Karpas-422 (cell line): Measurements from ENCODE around the gene SUPT20HL2. TPM values are rescaled to one million over a fixed set of nuclear protein-coding genes. Genes with fewer than 3 reads are reported as not detected.
A peak's percentile ranks its signal among the peaks of the same experiment; 100 is the strongest.

Source experiments
- DNase-seq: peaks from one replicate; pipeline ENCODE4 v3.0.0-alpha.2; 2015
- H2AFZ ChIP-seq: fragments of 200-600 bp; sonication (generic); 2 replicates; pipeline ENCODE4 v1.6.1; 2014; ENCODE audit warnings: antibody characterized with exemption, low read length, mixed read lengths
- H3K27ac ChIP-seq: fragments of 200-600 bp; sonication (generic); 2 replicates; pipeline ENCODE4 v1.5.1; 2014; ENCODE audit warnings: mild to moderate bottlenecking, low read length, moderate library complexity
- H3K27me3 ChIP-seq: fragments of 200-600 bp; sonication (generic); 2 replicates; pipeline ENCODE4 v1.6.1; 2014; ENCODE audit warnings: low read length, mixed read lengths
- H3K36me3 ChIP-seq: fragments of 200-600 bp; sonication (generic); 2 replicates; pipeline ENCODE4 v1.6.1; 2014; ENCODE audit warnings: low read length, mixed read lengths; ENCODE audit not compliant: insufficient read depth
- H3K4me1 ChIP-seq: fragments of 200-600 bp; sonication (generic); 2 replicates; pipeline ENCODE4 v1.6.1; 2014; ENCODE audit warnings: mild to moderate bottlenecking, low read length, mixed read lengths
- H3K4me2 ChIP-seq: fragments of 200-600 bp; sonication (generic); 2 replicates; pipeline ENCODE4 v1.6.1; 2014; ENCODE audit warnings: low read length, low read depth, mild to moderate bottlenecking; ENCODE audit not compliant: poor library complexity, severe bottlenecking
- H3K4me3 ChIP-seq: fragments of 200-600 bp; sonication (generic); 2 replicates; pipeline ENCODE4 v1.5.1; 2014; ENCODE audit warnings: mild to moderate bottlenecking, antibody characterized with exemption, low read length, mixed read lengths
- H3K79me2 ChIP-seq: fragments of 200-600 bp; sonication (generic); 2 replicates; pipeline ENCODE4 v1.6.1; 2014; ENCODE audit warnings: mild to moderate bottlenecking, low read length, mixed read lengths
- H3K9ac ChIP-seq: fragments of 200-600 bp; sonication (generic); 2 replicates; pipeline ENCODE4 v1.6.0; 2014; ENCODE audit warnings: low read length
- H3K9me2 ChIP-seq: fragments of 200-600 bp; sonication (generic), shearing (Covaris generic); replicated peaks from 2 replicates; pipeline ENCODE4 v1.6.0; 2014; ENCODE audit warnings: mild to moderate bottlenecking, low read length, moderate library complexity; ENCODE audit not compliant: insufficient read depth
- H3K9me3 ChIP-seq: fragments of 300-700, 200-600 bp; sonication (generic); 2 replicates; pipeline ENCODE4 v1.6.1; 2014; ENCODE audit warnings: low read length, mixed read lengths
- H4K20me1 ChIP-seq: fragments of 200-600 bp; sonication (generic); 2 replicates; pipeline ENCODE4 v1.6.1; 2014; ENCODE audit warnings: mild to moderate bottlenecking, antibody characterized with exemption, low read length, low read depth; ENCODE audit not compliant: insufficient read depth
- total RNA-seq: library from RNA; depleted of rRNA; stranded (reverse); fragments of >200 nt; shearing (Covaris generic); gene quantifications from 2 replicates; pipeline ENCODE4 v1.2.3, GENCODE V29; 2014; ENCODE audit warnings: low replicate concordance

SUPT20HL2 gene
- total RNA-seq, 1 experiment from 2014 or later, result not detected

- Histone ChIP-seq H3K4me2 (no peak overlapping the region), H3K9me3 (no peaks in the 10 kb centered on the region), H2AFZ (no peak overlapping the region), H4K20me1 (no peaks in the 10 kb centered on the region), H3K27ac (no peak overlapping the region), H3K4me3 (no peak overlapping the region), H3K79me2 (no peaks in the 10 kb centered on the region), H3K9me2 (no peaks in the 10 kb centered on the region), H3K4me1 (no peaks in the 10 kb centered on the region), H3K36me3 (no peaks in the 10 kb centered on the region), H3K9ac (no peak overlapping the region), H3K27me3 (no peaks in the 10 kb centered on the region)
- peak; percentile 60 for DNase-seq
These were observed 7.4 kb downstream of the SUPT20HL2 start for GRCh38 chrX:24306440-24306839.

GRCh38 chrX:24305905-24306304, 8.0 kb downstream of the SUPT20HL2 start:
- no peak for DNase-seq
- Histone ChIP-seq H2AFZ (no peak overlapping the region), H3K79me2 (no peaks in the 10 kb centered on the region), H4K20me1 (no peaks in the 10 kb centered on the region), H3K9ac (no peak overlapping the region), H3K4me2 (no peak overlapping the region), H3K9me2 (no peaks in the 10 kb centered on the region), H3K36me3 (no peaks in the 10 kb centered on the region), H3K4me3 (no peak overlapping the region), H3K4me1 (no peaks in the 10 kb centered on the region), H3K9me3 (no peaks in the 10 kb centered on the region), H3K27ac (no peak overlapping the region), H3K27me3 (no peaks in the 10 kb centered on the region)

- no peaks in the 10 kb centered on the region for H3K9me3 ChIP-seq
- H3K79me2 ChIP-seq, result no peaks in the 10 kb centered on the region
- H4K20me1 ChIP-seq, result no peaks in the 10 kb centered on the region
- H3K36me3 ChIP-seq, result no peaks in the 10 kb centered on the region
- DNase-seq, result no peak
- H3K4me2 ChIP-seq, result no peak overlapping the region
- H3K4me1 ChIP-seq, result peaks cover 3% of the 10 kb centered on the region
- H3K27ac ChIP-seq, result no peak overlapping the region
- H3K9ac ChIP-seq, result no peak overlapping the region
- no peaks in the 10 kb centered on the region for H3K9me2 ChIP-seq
- no peak overlapping the region for H3K4me3 ChIP-seq
- H3K27me3 ChIP-seq, result no peaks in the 10 kb centered on the region
- H2AFZ ChIP-seq, result no peak overlapping the region
These were observed 12.1 kb downstream of the SUPT20HL2 start for GRCh38 chrX:24301806-24302205.

- Histone ChIP-seq H3K4me2 (no peak overlapping the region), H3K9me3 (no peaks in the 10 kb centered on the region)
These were observed 12.8 kb downstream of the SUPT20HL2 start for GRCh38 chrX:24301060-24301459.

GRCh38 chrX:24298191-24298590, 15.7 kb downstream of the SUPT20HL2 start:
- H3K9me3 ChIP-seq, result no peaks in the 10 kb centered on the region
- no peaks in the 10 kb centered on the region for H4K20me1 ChIP-seq
- H3K36me3 ChIP-seq, result no peaks in the 10 kb centered on the region
- DNase-seq, result no peak
- H3K4me3 ChIP-seq, result no peak overlapping the region
- H3K9me2 ChIP-seq, result no peaks in the 10 kb centered on the region
- H3K4me1 ChIP-seq, result peaks cover 8% of the 10 kb centered on the region
- no peak overlapping the region for H2AFZ ChIP-seq
- H3K27me3 ChIP-seq, result no peaks in the 10 kb centered on the region
- no peak overlapping the region for H3K27ac ChIP-seq
- no peak overlapping the region for H3K4me2 ChIP-seq
- no peak overlapping the region for H3K9ac ChIP-seq
- no peaks in the 10 kb centered on the region for H3K79me2 ChIP-seq

More at GRCh38 chrX:24301060-24301459, 12.8 kb downstream of the SUPT20HL2 start:
- Histone ChIP-seq H3K79me2 (no peaks in the 10 kb centered on the region), H3K4me3 (no peak overlapping the region), H3K27ac (no peak overlapping the region), H3K36me3 (no peaks in the 10 kb centered on the region), H3K4me1 (peaks cover 8% of the 10 kb centered on the region), H2AFZ (no peak overlapping the region), H3K9ac (no peak overlapping the region), H4K20me1 (no peaks in the 10 kb centered on the region), H3K27me3 (no peaks in the 10 kb centered on the region), H3K9me2 (no peaks in the 10 kb centered on the region)
- no peak for DNase-seq

- Histone ChIP-seq H3K9me2 (no peaks in the 10 kb centered on the region), H4K20me1 (no peaks in the 10 kb centered on the region), H3K27me3 (no peaks in the 10 kb centered on the region), H3K79me2 (no peaks in the 10 kb centered on the region), H2AFZ (no peak overlapping the region), H3K9me3 (no peaks in the 10 kb centered on the region), H3K4me1 (peaks cover 8% of the 10 kb centered on the region), H3K9ac (no peak overlapping the region), H3K4me2 (no peak overlapping the region), H3K36me3 (no peaks in the 10 kb centered on the region), H3K27ac (no peak overlapping the region), H3K4me3 (no peak overlapping the region)
- DNase-seq, result peak; percentile 45
These were observed 19.2 kb downstream of the SUPT20HL2 start for GRCh38 chrX:24294619-24295018.

GRCh38 chrX:24293412-24293811, 20.5 kb downstream of the SUPT20HL2 start:
- no peak overlapping the region for H3K4me3 ChIP-seq
- H3K9me3 ChIP-seq, result no peaks in the 10 kb centered on the region
- H3K36me3 ChIP-seq, result no peaks in the 10 kb centered on the region
- H4K20me1 ChIP-seq, result no peaks in the 10 kb centered on the region
- no peaks in the 10 kb centered on the region for H3K9me2 ChIP-seq
- no peak overlapping the region for H3K4me2 ChIP-seq
- no peaks in the 10 kb centered on the region for H3K79me2 ChIP-seq
- peaks cover 8% of the 10 kb centered on the region for H3K4me1 ChIP-seq
- H3K27me3 ChIP-seq, result no peaks in the 10 kb centered on the region
- H2AFZ ChIP-seq, result no peak overlapping the region
- no peak overlapping the region for H3K27ac ChIP-seq
- no peak overlapping the region for H3K9ac ChIP-seq
- no peak for DNase-seq

- Histone ChIP-seq H3K4me2 (no peak overlapping the region), H4K20me1 (no peaks in the 10 kb centered on the region), H3K36me3 (no peaks in the 10 kb centered on the region), H3K9me2 (no peaks in the 10 kb centered on the region), H3K27ac (no peak overlapping the region), H3K9ac (no peak overlapping the region), H2AFZ (no peak overlapping the region), H3K4me1 (peaks cover 8% of the 10 kb centered on the region), H3K79me2 (no peaks in the 10 kb centered on the region), H3K4me3 (no peak overlapping the region), H3K9me3 (no peaks in the 10 kb centered on the region), H3K27me3 (no peaks in the 10 kb centered on the region)
- no peak for DNase-seq
These were observed 21.5 kb downstream of the SUPT20HL2 start for GRCh38 chrX:24292353-24292752.

- H3K27ac ChIP-seq, result no peak overlapping the region
- H3K4me1 ChIP-seq, result peaks cover 4% of the 10 kb centered on the region; the same call in 1 of the 2 replicates
- H3K27me3 ChIP-seq, result no peaks in the 10 kb centered on the region
- DNase-seq, result no peak
- H3K9me2 ChIP-seq, result no peaks in the 10 kb centered on the region
- H3K79me2 ChIP-seq, result no peaks in the 10 kb centered on the region
- no peaks in the 10 kb centered on the region for H3K36me3 ChIP-seq
- H3K9ac ChIP-seq, result no peak overlapping the region
- H4K20me1 ChIP-seq, result no peaks in the 10 kb centered on the region
- no peak overlapping the region for H3K4me2 ChIP-seq
- H2AFZ ChIP-seq, result no peak overlapping the region
- no peaks in the 10 kb centered on the region for H3K9me3 ChIP-seq
- H3K4me3 ChIP-seq, result no peak overlapping the region
These were observed 28.8 kb downstream of the SUPT20HL2 start for GRCh38 chrX:24285082-24285481.
